Transverse colon (tissue), 4 donors: ENCODE data around the gene ALOX15.

Experiments
- CTCF ChIP-seq, 5 experiments: fragments of 200-600 bp in 3 of 5; fragments of 450-650 bp in 2 of 5; sonication (generic) in 3 of 5; IDR thresholded peaks; 1 replicate in 2 of 5; 2 replicates in 3 of 5; pipeline ENCODE4 v1.5.1; 2016 to 2017; ENCODE audit warnings: antibody characterized with exemption in 5 of 5, inconsistent platforms in 3 of 5, mild to moderate bottlenecking in 2 of 5, moderate library complexity in 1 of 5
- POLR2A ChIP-seq: fragments of 450-650 bp; IDR thresholded peaks from one replicate; pipeline ENCODE4 v1.6.1; 2016; ENCODE audit warnings: antibody characterized with exemption, mild to moderate bottlenecking, moderate library complexity
- POLR2AphosphoS5 ChIP-seq, 3 donors: sonication (generic); formaldehyde crosslinking; IDR thresholded peaks; one replicate each; pipeline ENCODE4 v1.6.1; 2016; ENCODE audit warnings: antibody characterized with exemption in 3 of 3

DNA sequence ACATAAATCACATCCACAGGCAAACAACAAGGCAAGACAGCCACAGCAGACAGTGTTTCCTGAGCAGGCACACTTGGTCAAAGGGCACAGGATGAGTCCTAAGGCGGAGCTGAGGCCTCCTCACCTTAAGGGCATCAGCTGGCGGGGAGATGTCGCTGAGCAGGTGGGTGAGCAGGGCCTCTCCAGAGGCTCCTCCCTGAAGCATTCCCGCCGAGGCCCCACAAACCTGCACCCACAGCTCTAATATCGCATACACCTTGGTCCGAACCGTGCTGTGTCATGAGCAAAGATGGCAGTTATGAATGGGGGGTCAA, 33.2 kb upstream of the ALOX15 start:
- TF ChIP-seq POLR2A: no peak
- TF ChIP-seq POLR2AphosphoS5 (IDR thresholded peaks at IDR 0.05): no peak
- no peak for TF ChIP-seq CTCF (IDR thresholded peaks at IDR 0.05)
